HepG2 (cell line): ENCODE data around the gene TAGLN. TPM values are rescaled to one million over a fixed set of nuclear protein-coding genes. Genes with fewer than 3 reads are reported as not detected.

Experiments
- ATAC-seq: fragments of 200-7000 bp; cut with Tn5 transposase; 3 replicates; pipeline ENCODE4 v1.9.1; 2020; ENCODE audit warnings: mild to moderate bottlenecking, moderate library complexity
- BruUV-seq: library from RNA; stranded (reverse); fragments of 400-500 nt; replicated peaks from 2 replicates; lab custom pipeline; 2021; lab: Mats Ljungman, UMichigan
- CTCF ChIA-PET: fragments of 300-600 bp; formaldehyde crosslinking; extraction: SDS; loops from one replicate; lab custom pipeline; 2021; ENCODE audit warnings: low total read pairs, inconsistent platforms, low intra/inter-chr PET ratio; lab: Yijun Ruan, JAX
- POLR2A ChIA-PET: fragments of 350-600 bp; sonication (Branson Sonifier 250); formaldehyde crosslinking; loops from one replicate; lab custom pipeline; 2020; ENCODE audit warnings: antibody characterized with exemption, inconsistent platforms; lab: Yijun Ruan, JAX
- DNase-seq: peaks from one replicate; pipeline ENCODE4 v3.0.0-alpha.2; 2015; ENCODE audit warnings: low spot score
- FAIRE-seq: peaks from 3 replicates; lab custom pipeline; 2011; peaks lifted over from hg19 to GRCh38; lab: Jason Lieb, UNC
- H2AFZ ChIP-seq: one replicate; pipeline ENCODE4 v1.6.1; 2011; ENCODE audit warnings: low read length, inconsistent platforms
- H3K27ac ChIP-seq: fragments of 300-600 bp; 3 replicates; pipeline ENCODE4 v1.8.0; 2011; ENCODE audit warnings: mixed run types, mild to moderate bottlenecking, mixed read lengths, low read length, inconsistent platforms; ENCODE audit not compliant: insufficient read depth; ENCODE audit errors: extremely low read length
- H3K27me3 ChIP-seq, 2 experiments: fragments of 200-600 bp in 1 of 2; 2 replicates in 1 of 2; 3 replicates in 1 of 2; pipeline versions ENCODE4 v1.6.0 to v1.8.0; 2011; ENCODE audit warnings: low read length in 2 of 2, mild to moderate bottlenecking in 2 of 2, moderate library complexity in 2 of 2, inconsistent platforms in 1 of 2; ENCODE audit not compliant: insufficient read depth in 2 of 2, control insufficient read depth in 1 of 2
- H3K36me3 ChIP-seq, 2 experiments: fragments of 200-600 bp in 1 of 2; replicated peaks in 1 of 2; 2 replicates in 1 of 2; 3 replicates in 1 of 2; pipeline versions ENCODE4 v1.5.1 to v1.8.0; 2011; ENCODE audit warnings: low read length in 2 of 2, inconsistent platforms in 1 of 2; ENCODE audit not compliant: insufficient read depth in 2 of 2, control insufficient read depth in 1 of 2
- H3K4me1 ChIP-seq: 2 replicates; pipeline ENCODE4 v1.5.1; 2012; ENCODE audit warnings: low read length, inconsistent platforms; ENCODE audit not compliant: insufficient read depth
- H3K4me2 ChIP-seq: 2 replicates; pipeline ENCODE4 v1.6.0; 2011; ENCODE audit warnings: low read depth, low read length, inconsistent platforms
- H3K4me3 ChIP-seq, 3 experiments: fragments of 200-600 bp in 1 of 3; sonication (generic), shearing (Covaris generic) in 1 of 3; replicated peaks in 1 of 3; 2 replicates each; pipeline ENCODE4 v1.5.1; 2011 to 2016; ENCODE audit warnings: low read length in 3 of 3, inconsistent platforms in 2 of 3, low read depth in 2 of 3, mild to moderate bottlenecking in 2 of 3, control low read depth in 1 of 3, mixed read lengths in 1 of 3; ENCODE audit not compliant: insufficient read depth in 1 of 3
- H3K79me2 ChIP-seq: one replicate; pipeline ENCODE4 v1.6.1; 2011; ENCODE audit warnings: low read length, inconsistent platforms; ENCODE audit not compliant: insufficient read depth
- H3K9ac ChIP-seq: 2 replicates; pipeline ENCODE4 v1.6.0; 2011; ENCODE audit warnings: mild to moderate bottlenecking, low read depth, low read length, inconsistent platforms; ENCODE audit not compliant: insufficient read depth
- H3K9me3 ChIP-seq: 2 replicates; pipeline ENCODE4 v1.5.1; 2012; ENCODE audit warnings: mild to moderate bottlenecking, low read length
- H4K20me1 ChIP-seq: 2 replicates; pipeline ENCODE4 v1.6.0; 2011; ENCODE audit warnings: inconsistent platforms, mild to moderate bottlenecking, low read length, moderate library complexity; ENCODE audit not compliant: insufficient read depth
- KDM5A ChIP-seq: fragments of 200-600 bp; sonication (generic); IDR thresholded peaks from 2 replicates; pipeline ENCODE4 v1.7.0; 2018; ENCODE audit warnings: antibody characterized with exemption, mild to moderate bottlenecking, low read length, borderline replicate concordance
- KDM6A ChIP-seq: IDR thresholded peaks from 2 replicates; pipeline ENCODE4 v1.6.1; 2016; ENCODE audit warnings: low read depth
- MED8 ChIP-seq: sonication (generic); formaldehyde crosslinking; IDR thresholded peaks from 2 replicates; pipeline ENCODE4 v1.8.1; 2023; ENCODE audit warnings: mild to moderate bottlenecking, missing genetic modification reagents; ENCODE audit not compliant: insufficient replicate concordance
- POLR2AphosphoS2 ChIP-seq: IDR thresholded peaks from 2 replicates; pipeline ENCODE4 v1.6.1; 2011; ENCODE audit warnings: low read depth, low read length, improper control_type of control experiment
- SMAD9 ChIP-seq: sonication (generic); formaldehyde crosslinking; IDR thresholded peaks from 2 replicates; pipeline ENCODE4 v1.5.1; 2020; ENCODE audit warnings: mild to moderate bottlenecking, missing genetic modification reagents
- ZC3H13 ChIP-seq: sonication (generic); formaldehyde crosslinking; IDR thresholded peaks from 2 replicates; pipeline ENCODE4 v1.8.1; 2023; ENCODE audit warnings: mild to moderate bottlenecking, missing genetic modification reagents, moderate library complexity
- ZSCAN29 ChIP-seq: sonication (generic); formaldehyde crosslinking; conservative IDR thresholded peaks from 2 replicates; pipeline ENCODE4 v1.4.0; 2020; ENCODE audit warnings: mild to moderate bottlenecking, missing genetic modification reagents
- WGBS: methylation state at CpG from one replicate; pipeline ENCODE4 v1.1.6; 2017; ENCODE audit warnings: low lambda C conversion rate; 5-methylcytosine and 5-hydroxymethylcytosine counted together
- in situ Hi-C: cut with HindIII; loops from 2 replicates; pipeline ENCODE4 v1.10.0; 2017; ENCODE audit warnings: low pct_unique_long_range_greater_than_20kb; ENCODE audit not compliant: extremely low pct_ligation_motif_present
- intact Hi-C: fragments of 100-400 bp; cut with micrococcal nuclease; formaldehyde crosslinking; loops from one replicate; pipeline ENCODE4 v1.10.0; 2022; ENCODE audit not compliant: unreplicated experiment
- polyA plus RNA-seq, 8 experiments: library from polyadenylated mRNA; depleted of rRNA in 3 of 8; stranded (reverse) in 7 of 8; unstranded in 1 of 8; fragments of >200 nt; fragmentation: Illumina TruSeq in 4 of 8; extraction: Trizol in 4 of 8; gene quantifications; 2 replicates each; pipeline versions ENCODE4 v1.2.1 to v1.2.3, GENCODE V29; 2011 to 2016; ENCODE audit warnings: low read depth in 4 of 8, missing spikeins in 1 of 8, mixed read lengths in 1 of 8; ENCODE audit not compliant: insufficient read depth in 1 of 8
- total RNA-seq, 5 experiments: library from RNA; depleted of rRNA; stranded (reverse); fragments of >200 nt; fragmentation: Illumina TruSeq; extraction: Trizol; gene quantifications; 2 replicates each; pipeline ENCODE4 v1.2.3, GENCODE V29; 2016; ENCODE audit warnings: low read depth in 1 of 5
- TF ChIP-seq, protein P1 (sequence below): sonication (generic); formaldehyde crosslinking; IDR thresholded peaks from 2 replicates; pipeline ENCODE4 v1.4.0; 2020; ENCODE audit warnings: mild to moderate bottlenecking, missing genetic modification reagents
- TF ChIP-seq, protein P2 (sequence below): IDR thresholded peaks from 2 replicates; pipeline ENCODE4 v1.6.1; 2016; ENCODE audit warnings: missing genetic modification reagents, missing compliant biosample characterization

Gene TAGLN
- total and polyA plus RNA-seq, 2 of the 13 experiments (the other 11 are each of a cell fraction or from before 2014, with no cell fraction given), result 12.6 to 75.4 TPM

DNA sequence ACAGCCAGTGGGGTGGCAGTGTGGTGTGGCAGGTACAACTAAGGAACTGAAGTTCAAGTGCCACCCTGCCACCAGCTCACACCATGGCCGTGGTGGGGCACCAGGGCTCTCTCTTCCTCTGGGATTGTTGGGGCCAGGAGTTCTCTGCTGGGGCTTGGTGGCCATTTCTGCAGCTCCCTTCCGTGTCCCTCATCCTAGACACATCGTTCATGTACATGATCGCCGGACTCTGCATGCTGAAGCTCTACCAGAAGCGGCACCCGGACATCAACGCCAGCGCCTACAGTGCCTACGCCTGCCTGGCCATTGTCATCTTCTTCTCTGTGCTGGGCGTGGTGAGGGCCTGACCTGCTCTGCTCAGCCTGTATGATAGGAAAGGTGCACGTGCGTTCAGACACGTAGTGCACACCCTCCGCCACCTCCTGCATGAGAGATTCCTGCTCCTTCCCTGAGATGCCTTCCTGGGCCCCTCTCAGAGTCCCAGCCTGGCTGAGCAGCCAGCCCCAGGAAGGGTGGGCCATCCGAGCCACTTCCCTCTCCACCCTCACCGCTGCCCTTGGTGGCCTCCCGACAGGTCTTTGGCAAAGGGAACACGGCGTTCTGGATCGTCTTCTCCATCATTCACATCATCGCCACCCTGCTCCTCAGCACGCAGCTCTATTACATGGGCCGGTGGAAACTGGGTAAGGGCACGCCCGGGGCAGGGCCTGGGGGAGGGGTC, 7.3 kb upstream of the TAGLN start:
- POLR2A ChIA-PET, result no interaction called here
- H3K27me3 ChIP-seq, result no peaks in the 10 kb centered on the region
- no peak overlapping the region for H3K4me2 ChIP-seq
- no peak overlapping the region for H3K4me3 ChIP-seq
- no peak for DNase-seq
- H3K9me3 ChIP-seq, result no peaks in the 10 kb centered on the region
- CTCF ChIA-PET, result no interaction called here
- no peak overlapping the region for H2AFZ ChIP-seq
- no peak overlapping the region for H3K9ac ChIP-seq
- no peaks in the 10 kb centered on the region for H4K20me1 ChIP-seq
- FAIRE-seq, result no peak
- intact Hi-C loops (no loop called here), in situ Hi-C loops (no loop called here)
- TF ChIP-seq ZSCAN29 (CRISPR knock-in tag) (no peak), ZC3H13 (no peak), KDM6A (CRISPR knock-in tag) (no peak), MED8 (no peak), KDM5A (no peak), SMAD9 (CRISPR knock-in tag) (no peak), POLR2AphosphoS2 (no peak)
- TF ChIP-seq, protein P1, sequence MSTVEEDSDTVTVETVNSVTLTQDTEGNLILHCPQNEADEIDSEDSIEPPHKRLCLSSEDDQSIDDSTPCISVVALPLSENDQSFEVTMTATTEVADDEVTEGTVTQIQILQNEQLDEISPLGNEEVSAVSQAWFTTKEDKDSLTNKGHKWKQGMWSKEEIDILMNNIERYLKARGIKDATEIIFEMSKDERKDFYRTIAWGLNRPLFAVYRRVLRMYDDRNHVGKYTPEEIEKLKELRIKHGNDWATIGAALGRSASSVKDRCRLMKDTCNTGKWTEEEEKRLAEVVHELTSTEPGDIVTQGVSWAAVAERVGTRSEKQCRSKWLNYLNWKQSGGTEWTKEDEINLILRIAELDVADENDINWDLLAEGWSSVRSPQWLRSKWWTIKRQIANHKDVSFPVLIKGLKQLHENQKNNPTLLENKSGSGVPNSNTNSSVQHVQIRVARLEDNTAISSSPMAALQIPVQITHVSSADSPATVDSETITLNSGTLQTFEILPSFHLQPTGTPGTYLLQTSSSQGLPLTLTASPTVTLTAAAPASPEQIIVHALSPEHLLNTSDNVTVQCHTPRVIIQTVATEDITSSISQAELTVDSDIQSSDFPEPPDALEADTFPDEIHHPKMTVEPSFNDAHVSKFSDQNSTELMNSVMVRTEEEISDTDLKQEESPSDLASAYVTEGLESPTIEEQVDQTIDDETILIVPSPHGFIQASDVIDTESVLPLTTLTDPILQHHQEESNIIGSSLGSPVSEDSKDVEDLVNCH (CRISPR knock-in tag), result no peak
- TF ChIP-seq, protein P2, sequence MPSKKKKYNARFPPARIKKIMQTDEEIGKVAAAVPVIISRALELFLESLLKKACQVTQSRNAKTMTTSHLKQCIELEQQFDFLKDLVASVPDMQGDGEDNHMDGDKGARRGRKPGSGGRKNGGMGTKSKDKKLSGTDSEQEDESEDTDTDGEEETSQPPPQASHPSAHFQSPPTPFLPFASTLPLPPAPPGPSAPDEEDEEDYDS (CRISPR knock-in tag), result no peak
- no peak overlapping the region for H3K27ac ChIP-seq
- BruUV-seq, result no TSS peak
- WGBS, result 96% methylated on average over 18 of the region's 26 CpGs
- peaks cover 8 to 18% of the 10 kb centered on the region in 2 experiments; a peak in 3 of 5 replicates for H3K36me3 ChIP-seq
- no peak for ATAC-seq
- H3K79me2 ChIP-seq, result no peaks in the 10 kb centered on the region
- peaks cover 7% of the 10 kb centered on the region for H3K4me1 ChIP-seq
